NCI-H2227 (cell line): Measurements from ENCODE around the gene PSMD1.
"Not testable (repeated sequence)": the region's sequence is repeated elsewhere in the genome, so short reads cannot be mapped to it uniquely, and the experiment has no call there.

Experiments
- DNase-seq: peaks from one replicate; lab custom pipeline; 2025; ENCODE audit not compliant: unreplicated experiment; lab: John Stamatoyannopoulos, UW

Gene PSMD1

GRCh38 chr2:231056453-231057416, at the start of gene PSMD1:
TSS of gene PSMD1 (plus strand) at chr2:231056867. CDS start at chr2:231057026, 159 bp downstream.
- DNase-seq: peak; percentile 95

GRCh38 chr2:231007286-231008098, 49.2 kb upstream of the PSMD1 start:
- no peak for DNase-seq

- DNase-seq: no peak
Measured at GRCh38 chr2:231008131-231008530, 48.5 kb upstream of the PSMD1 start.

- no peak for DNase-seq
Measured at GRCh38 chr2:231009236-231009919, 47.3 kb upstream of the PSMD1 start.

GRCh38 chr2:231010201-231010730, 46.4 kb upstream of the PSMD1 start:
- no peak for DNase-seq

- DNase-seq: no peak
Measured at GRCh38 chr2:231011526-231011925, 45.1 kb upstream of the PSMD1 start.

GRCh38 chr2:231012463-231012862, 44.2 kb upstream of the PSMD1 start:
- no peak for DNase-seq

GRCh38 chr2:231013820-231014219, 42.8 kb upstream of the PSMD1 start:
- DNase-seq: no peak

GRCh38 chr2:231015478-231015877, 41.2 kb upstream of the PSMD1 start:
- no peak for DNase-seq

- DNase-seq: no peak
Measured at GRCh38 chr2:231015926-231016325, 40.7 kb upstream of the PSMD1 start.

- no peak for DNase-seq
Measured at GRCh38 chr2:231016566-231017230, 40.0 kb upstream of the PSMD1 start.

- DNase-seq: no peak
Measured at GRCh38 chr2:231017231-231017598, 39.5 kb upstream of the PSMD1 start.

- DNase-seq: no peak
Measured at GRCh38 chr2:231018184-231018583, 38.5 kb upstream of the PSMD1 start.

GRCh38 chr2:231025059-231025458, 31.6 kb upstream of the PSMD1 start:
- DNase-seq: not testable (repeated sequence)

GRCh38 chr2:231028889-231029288, 27.8 kb upstream of the PSMD1 start:
- no peak for DNase-seq

GRCh38 chr2:231029563-231029962, 27.1 kb upstream of the PSMD1 start:
- DNase-seq: no peak

- no peak for DNase-seq
Measured at GRCh38 chr2:231030725-231031124, 25.9 kb upstream of the PSMD1 start.

GRCh38 chr2:231032575-231033140, 24.0 kb upstream of the PSMD1 start:
- no peak for DNase-seq

GRCh38 chr2:231033147-231034132, 23.2 kb upstream of the PSMD1 start:
- no peak for DNase-seq
